Pancreas (tissue), 10 donors: ENCODE data around the gene TMEM151B. TPM values are rescaled to one million over a fixed set of nuclear protein-coding genes. Genes with fewer than 3 reads are reported as not detected.
"Not testable (repeated sequence)": the region's sequence is repeated elsewhere in the genome, so short reads cannot be mapped to it uniquely, and the experiment has no call there.

Source experiments
- ATAC-seq, 4 donors: fragments of 200-7000 bp; cut with Tn5 transposase; one replicate each; pipeline versions ENCODE4 v1.8.0 to v1.9.1; 2020; ENCODE audit warnings: mild to moderate bottlenecking in 4 of 4, moderate library complexity in 4 of 4
- DNase-seq, 6 donors: peaks; one replicate each; pipeline ENCODE4 v3.0.0-alpha.2; 2020
- FAIRE-seq: peaks from 2 replicates; lab custom pipeline; 2012; peaks lifted over from hg19 to GRCh38; lab: Jason Lieb, UNC
- H3K27ac ChIP-seq, 4 donors: fragments of 200-600 bp; sonication (generic); 1 replicate in 3 of 4; 2 replicates in 1 of 4; pipeline versions ENCODE4 v1.5.0 to v1.8.0; 2020
- H3K27me3 ChIP-seq, 4 donors: fragments of 200-600 bp; one replicate each; pipeline ENCODE4 v1.8.0; 2021
- H3K36me3 ChIP-seq, 3 donors: fragments of 200-600 bp; sonication (generic) in 1 of 3; one replicate each; pipeline versions ENCODE4 v1.5.0 to v1.8.0; 2020 to 2021
- H3K4me1 ChIP-seq, 3 donors: fragments of 200-600 bp; one replicate each; pipeline ENCODE4 v1.8.0; 2021
- H3K4me3 ChIP-seq, 4 donors: fragments of 200-600 bp; sonication (generic) in 2 of 4; one replicate each; pipeline versions ENCODE4 v1.5.0 to v1.8.0; 2020 to 2021
- H3K9me3 ChIP-seq, 4 donors: fragments of 200-600 bp; one replicate each; pipeline ENCODE4 v1.8.0; 2021
- WGBS, 2 donors: extraction: QIAGEN DNeasy Blood & Tissue Kit; methylation state at CpG; one replicate each; pipeline ENCODE4 v1.1.7; 2013; 5-methylcytosine and 5-hydroxymethylcytosine counted together
- intact Hi-C, 3 donors: fragments of 100-400 bp; cut with DNase I; formaldehyde crosslinking; loops; one replicate each; pipeline versions ENCODE4 v1.11.1 to v1.14.2; 2022
- polyA plus RNA-seq, 2 donors: library from polyadenylated mRNA; stranded (reverse); fragments of 200-250 nt; gene quantifications; one replicate each; pipeline ENCODE4 v1.2.3, GENCODE V29; 2013
- total RNA-seq, 6 donors: library from RNA; stranded (reverse); fragmentation: NEBNext Ultra II Directional in 4 of 6; extraction: Animal tissue kit (Norgen Biotek cat#: 25700) in 4 of 6; gene quantifications; one replicate each; pipeline versions ENCODE4 v1.2.1 to v1.2.4, GENCODE V29; 2021 to 2023
- TF ChIP-seq, protein P1 (sequence below), 4 donors: fragments of 200-600 bp; sonication (generic) in 3 of 4; IDR thresholded peaks; one replicate each; pipeline versions ENCODE4 v1.5.0 to v1.8.0; 2021; ENCODE audit warnings: antibody characterized with exemption in 4 of 4
- donor health status: healthy with polysubstance abuse.
- donor health status: DM: no; HTN: no; CAD: no; lungs with moderate emphysema.
- donor health status: DM: no; HTN: no; CAD: no.
- donor health status: control.
- donor health status: control.
- donor health status: Bipolar disorder and iron deficiency.
- donor health status: DM: yes; HTN: yes; CAD: no.
- donor health status: DM: no; HTN: no; CAD: no.
- donor health status: DM: no; HTN: no; CAD: no.
- donor health status: DM: yes; HTN: yes; CAD: no.

The TMEM151B gene
- total and polyA plus RNA-seq, 8 donors, result 0.06 to 0.65 (median 0.12) TPM; not detected in 2

DNA sequence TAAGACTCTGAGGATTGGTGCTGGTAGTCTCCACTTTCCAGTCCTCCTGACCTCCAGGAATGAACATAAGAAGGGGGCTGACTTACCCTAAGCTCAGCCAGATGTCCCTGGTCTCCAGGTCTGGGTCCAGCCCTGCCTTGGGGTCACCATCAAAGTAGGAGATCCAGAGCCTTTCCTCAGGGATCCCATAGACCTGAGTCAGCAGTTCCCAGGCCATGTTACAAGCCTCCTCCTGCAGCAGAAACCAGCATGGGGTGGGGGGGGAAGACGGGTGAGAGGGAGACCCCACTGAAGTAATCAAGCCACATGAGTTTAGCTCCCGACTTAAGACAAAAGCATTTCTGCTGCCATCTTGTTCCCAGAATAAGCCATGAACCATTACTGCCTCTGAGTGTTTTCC, 41.1 kb downstream of the TMEM151B start:
- Histone ChIP-seq H3K4me1 (peaks cover 0 to 5% (median 0%) of the 10 kb centered on the region in 3 donors), H3K27ac (no peak overlapping the region), H3K9me3 (no peaks in the 10 kb centered on the region), H3K27me3 (no peaks in the 10 kb centered on the region), H3K36me3 (peaks cover 0 to 24% (median 0%) of the 10 kb centered on the region in 3 donors), H3K4me3 (no peak overlapping the region)
- 36 to 94% methylated on average over 2 of the region's 2 CpGs for WGBS, 2 donors
- no peak for ATAC-seq
- FAIRE-seq, result no peak
- TF ChIP-seq, protein P1, sequence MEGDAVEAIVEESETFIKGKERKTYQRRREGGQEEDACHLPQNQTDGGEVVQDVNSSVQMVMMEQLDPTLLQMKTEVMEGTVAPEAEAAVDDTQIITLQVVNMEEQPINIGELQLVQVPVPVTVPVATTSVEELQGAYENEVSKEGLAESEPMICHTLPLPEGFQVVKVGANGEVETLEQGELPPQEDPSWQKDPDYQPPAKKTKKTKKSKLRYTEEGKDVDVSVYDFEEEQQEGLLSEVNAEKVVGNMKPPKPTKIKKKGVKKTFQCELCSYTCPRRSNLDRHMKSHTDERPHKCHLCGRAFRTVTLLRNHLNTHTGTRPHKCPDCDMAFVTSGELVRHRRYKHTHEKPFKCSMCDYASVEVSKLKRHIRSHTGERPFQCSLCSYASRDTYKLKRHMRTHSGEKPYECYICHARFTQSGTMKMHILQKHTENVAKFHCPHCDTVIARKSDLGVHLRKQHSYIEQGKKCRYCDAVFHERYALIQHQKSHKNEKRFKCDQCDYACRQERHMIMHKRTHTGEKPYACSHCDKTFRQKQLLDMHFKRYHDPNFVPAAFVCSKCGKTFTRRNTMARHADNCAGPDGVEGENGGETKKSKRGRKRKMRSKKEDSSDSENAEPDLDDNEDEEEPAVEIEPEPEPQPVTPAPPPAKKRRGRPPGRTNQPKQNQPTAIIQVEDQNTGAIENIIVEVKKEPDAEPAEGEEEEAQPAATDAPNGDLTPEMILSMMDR (IDR thresholded peaks at IDR 0.05), result no peak
- no peak for DNase-seq
- intact Hi-C loops, result no loop called here

DNA sequence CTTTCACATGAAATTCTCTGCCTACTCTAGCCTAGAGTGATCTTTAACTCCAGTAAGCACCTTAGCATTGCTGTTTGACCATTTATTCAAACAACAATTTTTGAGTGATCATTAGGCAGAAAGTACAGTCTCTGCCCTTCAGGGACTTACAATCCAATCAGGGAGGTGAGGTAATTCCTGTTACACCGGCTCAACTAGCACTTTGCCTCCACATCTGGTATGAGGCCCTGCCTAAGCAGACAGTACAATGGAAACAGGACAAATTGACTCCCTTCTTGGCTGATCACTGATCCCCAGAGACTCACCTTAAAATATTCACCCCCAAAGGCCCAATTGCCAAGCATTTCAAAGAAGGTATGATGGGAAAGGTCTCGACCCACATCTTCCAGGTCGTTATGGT, 41.5 kb downstream of the TMEM151B start:
- intact Hi-C loops, result no loop called here
- peaks cover 0 to 24% (median 0%) of the 10 kb centered on the region in 3 donors for H3K36me3 ChIP-seq
- DNase-seq (no peak), FAIRE-seq (no peak), ATAC-seq (no peak)
- H3K4me1 ChIP-seq, result peaks cover 0 to 5% (median 0%) of the 10 kb centered on the region in 3 donors
- TF ChIP-seq, protein P1 (IDR thresholded peaks at IDR 0.05), result no peak
- H3K4me3 ChIP-seq, result peak overlapping the region in 1 of 4 donors; percentile 76
- H3K27me3 ChIP-seq, result no peaks in the 10 kb centered on the region
- H3K27ac ChIP-seq, result no peak overlapping the region
- 79% methylated on average over 3 of the region's 3 CpGs for WGBS, 2 donors
- H3K9me3 ChIP-seq, result no peaks in the 10 kb centered on the region

DNA sequence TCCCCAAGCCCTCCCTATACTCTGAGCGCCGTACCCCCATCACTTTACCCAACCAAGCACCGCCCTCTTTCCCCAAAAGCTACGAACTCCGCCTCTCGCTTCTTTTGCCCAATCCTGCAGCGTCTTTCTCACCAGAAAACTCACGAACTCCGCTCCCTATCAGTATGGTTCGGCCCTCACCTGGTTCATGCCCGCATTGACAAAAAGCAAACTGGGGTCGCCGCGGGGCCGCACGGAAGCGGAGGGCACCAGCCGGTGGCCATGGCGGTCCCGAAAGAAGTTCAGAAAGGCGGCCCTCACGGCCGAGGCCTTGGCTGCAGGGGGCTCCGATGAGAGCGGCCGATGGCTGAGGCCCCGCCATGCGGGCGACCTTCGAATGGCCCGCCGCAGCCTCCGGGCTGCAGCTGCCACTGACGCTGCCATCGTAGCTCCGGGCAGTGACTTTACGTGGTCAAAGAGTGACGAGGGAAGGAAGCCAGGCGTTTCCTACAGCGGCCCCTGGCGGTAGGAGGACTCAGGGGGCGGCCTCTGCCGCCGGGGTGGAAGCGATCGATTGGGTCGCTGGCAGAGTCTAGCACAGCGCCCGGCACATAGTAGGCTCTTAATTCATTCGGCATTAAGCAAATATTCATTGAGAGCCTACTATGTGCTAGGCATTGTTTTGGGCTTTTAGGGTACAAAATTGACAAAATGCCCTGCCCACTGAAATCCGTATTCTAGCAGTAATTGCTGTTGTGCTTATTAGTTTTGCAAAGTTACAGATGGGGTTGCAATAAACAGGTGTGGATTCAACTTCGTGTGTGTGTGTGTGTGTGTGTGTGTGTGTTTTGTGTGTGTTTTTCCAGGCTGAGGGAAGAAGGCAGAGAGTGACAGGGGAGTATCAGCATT, 42.9 kb downstream of the TMEM151B start, which contains the start of gene AARS2:
TSS of gene AARS2 (minus strand) at position 447 of the 888 bp plus-strand sequence. CDS start at position 423, 24 bp downstream.
- H3K36me3 ChIP-seq, result peaks cover 0 to 24% (median 0%) of the 10 kb centered on the region in 3 donors
- no peaks in the 10 kb centered on the region for H3K27me3 ChIP-seq
- ATAC-seq (peak; percentile 96 to 100 (median 99)), DNase-seq (peak; percentile 84 to 96 (median 90)), FAIRE-seq (no peak)
- H3K4me1 ChIP-seq, result peaks cover 0 to 5% (median 0%) of the 10 kb centered on the region in 3 donors
- TF ChIP-seq, protein P1 (IDR thresholded peaks at IDR 0.05), result peak; percentile 97 to 98 (median 98)
- H3K27ac ChIP-seq, result peak within 1 kb of the TSS in 2 of 4 donors; percentile 33 to 71
- intact Hi-C loops, result no loop called here
- peak within 1 kb of the TSS; percentile 54 to 100 (median 79) for H3K4me3 ChIP-seq
- no peaks in the 10 kb centered on the region for H3K9me3 ChIP-seq
- whole genome bisulfite sequencing, 2 donors, result 2% methylated on average over 52 of the region's 52 CpGs

DNA sequence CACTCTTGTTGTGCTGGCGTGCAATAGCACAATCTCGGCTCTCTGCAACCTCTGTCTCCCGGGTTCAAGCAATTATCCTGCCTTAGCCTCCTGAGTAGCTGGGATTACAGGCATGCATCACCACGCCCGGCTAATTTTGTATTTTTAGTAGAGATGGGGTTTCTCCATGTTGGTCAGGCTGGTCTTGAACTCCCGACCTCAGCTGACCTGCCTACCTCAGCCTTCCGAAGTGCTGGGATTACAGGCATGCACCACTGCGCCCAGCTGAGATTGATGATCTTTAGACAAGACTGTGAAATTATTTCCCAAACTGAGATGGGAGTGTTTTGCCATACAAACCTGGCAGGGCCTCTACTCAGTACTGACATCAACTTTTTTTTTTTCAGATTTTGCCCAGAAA, 44.4 kb downstream of the TMEM151B start:
- H3K27ac ChIP-seq, FAIRE-seq, intact Hi-C loops, H3K9me3 ChIP-seq, H3K27me3 ChIP-seq, ATAC-seq, H3K4me1 ChIP-seq, H3K4me3 ChIP-seq, DNase-seq: not testable (repeated sequence)
- peaks cover 0 to 14% (median 0%) of the 10 kb centered on the region in 3 donors for H3K36me3 ChIP-seq
- 77 to 81% methylated on average over 8 of the region's 8 CpGs for WGBS, 2 donors

DNA sequence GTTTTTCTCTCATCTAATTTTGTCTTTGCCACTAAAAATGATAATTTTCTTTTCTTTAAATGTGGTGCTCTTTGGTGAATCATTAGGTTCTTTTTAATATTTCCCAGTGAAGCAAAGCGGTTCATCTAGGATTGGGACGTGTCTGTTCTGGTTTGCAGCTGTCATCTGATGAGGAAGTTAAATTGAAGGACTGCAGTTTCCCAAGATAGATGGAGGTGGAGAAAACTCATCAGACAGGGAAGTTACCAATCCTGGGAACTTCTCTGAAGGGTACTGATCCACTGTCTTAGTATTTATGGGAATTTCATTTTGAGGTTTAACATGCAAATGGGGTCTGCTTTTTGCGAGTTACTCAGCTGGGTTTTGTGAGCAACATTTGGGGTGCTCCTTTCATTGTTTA, 45.3 kb downstream of the TMEM151B start:
- TF ChIP-seq, protein P1 (IDR thresholded peaks at IDR 0.05), result no peak
- intact Hi-C loops, result no loop called here
- Histone ChIP-seq H3K27me3 (peaks cover 0 to 4% (median 0%) of the 10 kb centered on the region in 4 donors), H3K27ac (no peak overlapping the region), H3K36me3 (peaks cover 0 to 5% (median 0%) of the 10 kb centered on the region in 3 donors), H3K4me3 (no peak overlapping the region), H3K9me3 (no peaks in the 10 kb centered on the region), H3K4me1 (peaks cover 0 to 5% (median 0%) of the 10 kb centered on the region in 3 donors)
- FAIRE-seq, result no peak
- no peak for ATAC-seq
- WGBS, 2 donors, result 54 to 61% methylated on average over 3 of the region's 3 CpGs
- no peak for DNase-seq
